Thyroid gland (tissue), 4 donors: ENCODE measurements around the gene ATP6V1C2. TPM values are rescaled to one million over a fixed set of nuclear protein-coding genes. Genes with fewer than 3 reads are reported as not detected.

Experiments used
- DNase-seq, 2 donors: peaks; one replicate each; pipeline ENCODE4 v3.0.0-alpha.2; 2019
- H3K27ac ChIP-seq, 3 donors: fragments of 200-600 bp; sonication (generic); 1 replicate in 2 of 3; 2 replicates in 1 of 3; pipeline ENCODE4 v1.5.1; 2016 to 2019; ENCODE audit warnings: mild to moderate bottlenecking in 1 of 3, moderate library complexity in 1 of 3
- H3K27me3 ChIP-seq: fragments of 200-600 bp; sonication (generic); one replicate; pipeline ENCODE4 v1.5.1; 2019
- H3K36me3 ChIP-seq, 2 donors: fragments of 200-600 bp; sonication (generic); one replicate each; pipeline ENCODE4 v1.5.1; 2016 to 2019
- H3K4me1 ChIP-seq, 2 donors: fragments of 200-600 bp; sonication (generic); one replicate each; pipeline ENCODE4 v1.5.1; 2017 to 2019
- H3K4me3 ChIP-seq, 3 donors: fragments of 200-600 bp; sonication (generic); replicated peaks in 1 of 3; 1 replicate in 2 of 3; 2 replicates in 1 of 3; pipeline ENCODE4 v1.5.1; 2016; ENCODE audit warnings: mild to moderate bottlenecking in 1 of 3
- H3K9me3 ChIP-seq: fragments of 200-600 bp; sonication (generic); one replicate; pipeline ENCODE4 v1.5.1; 2017
- POLR2A ChIP-seq, 2 donors: fragments of 450-650 bp; IDR thresholded peaks; one replicate each; pipeline ENCODE4 v1.6.1; 2017; ENCODE audit warnings: antibody characterized with exemption in 2 of 2, mild to moderate bottlenecking in 2 of 2, moderate library complexity in 1 of 2
- WGBS, 2 donors: methylation state at CpG; one replicate each; pipeline ENCODE4 v1.1.5; 2017; 5-methylcytosine and 5-hydroxymethylcytosine counted together
- intact Hi-C: fragments of 100-400 bp; cut with DNase I; formaldehyde crosslinking; loops from one replicate; pipeline ENCODE4 v1.15.1; 2023
- total RNA-seq, 4 donors: library from RNA; depleted of rRNA; stranded (reverse); fragments of >200 nt; gene quantifications; one replicate each; pipeline ENCODE4 v1.2.3, GENCODE V29; 2016
- TF ChIP-seq, protein P1 (sequence below), 6 experiments: fragments of 200-600 bp in 3 of 6; fragments of 450-650 bp in 3 of 6; sonication (generic) in 3 of 6; IDR thresholded peaks; one replicate each; pipeline ENCODE4 v1.5.1; 2016 to 2019; ENCODE audit warnings: antibody characterized with exemption in 6 of 6, mild to moderate bottlenecking in 2 of 6, inconsistent platforms in 1 of 6, moderate library complexity in 1 of 6

The ATP6V1C2 gene
- total RNA-seq, 4 donors from 2014 or later = not detected

DNA sequence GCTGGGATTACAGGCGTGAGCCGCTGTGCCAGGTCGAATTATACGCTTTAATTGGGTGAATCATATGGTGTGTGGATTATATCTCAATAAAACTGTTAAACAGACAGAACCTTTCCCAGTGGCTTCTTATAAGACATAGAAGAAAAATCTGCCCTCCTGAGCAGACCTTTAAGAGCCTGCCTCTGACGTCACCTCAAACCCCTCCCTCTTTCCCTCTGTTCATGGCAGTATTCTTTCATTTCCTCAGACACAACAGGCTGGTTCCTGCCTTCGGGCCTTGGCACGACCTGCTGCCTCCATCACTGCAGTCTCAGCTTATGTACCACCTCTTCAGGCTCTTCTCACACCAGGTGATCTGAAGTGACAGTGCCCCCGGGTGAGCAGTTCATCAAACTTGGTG lies 105.2 kb downstream of the ATP6V1C2 start:
- TF ChIP-seq, protein P1, sequence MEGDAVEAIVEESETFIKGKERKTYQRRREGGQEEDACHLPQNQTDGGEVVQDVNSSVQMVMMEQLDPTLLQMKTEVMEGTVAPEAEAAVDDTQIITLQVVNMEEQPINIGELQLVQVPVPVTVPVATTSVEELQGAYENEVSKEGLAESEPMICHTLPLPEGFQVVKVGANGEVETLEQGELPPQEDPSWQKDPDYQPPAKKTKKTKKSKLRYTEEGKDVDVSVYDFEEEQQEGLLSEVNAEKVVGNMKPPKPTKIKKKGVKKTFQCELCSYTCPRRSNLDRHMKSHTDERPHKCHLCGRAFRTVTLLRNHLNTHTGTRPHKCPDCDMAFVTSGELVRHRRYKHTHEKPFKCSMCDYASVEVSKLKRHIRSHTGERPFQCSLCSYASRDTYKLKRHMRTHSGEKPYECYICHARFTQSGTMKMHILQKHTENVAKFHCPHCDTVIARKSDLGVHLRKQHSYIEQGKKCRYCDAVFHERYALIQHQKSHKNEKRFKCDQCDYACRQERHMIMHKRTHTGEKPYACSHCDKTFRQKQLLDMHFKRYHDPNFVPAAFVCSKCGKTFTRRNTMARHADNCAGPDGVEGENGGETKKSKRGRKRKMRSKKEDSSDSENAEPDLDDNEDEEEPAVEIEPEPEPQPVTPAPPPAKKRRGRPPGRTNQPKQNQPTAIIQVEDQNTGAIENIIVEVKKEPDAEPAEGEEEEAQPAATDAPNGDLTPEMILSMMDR (IDR thresholded peaks at IDR 0.05) = no peak
- TF ChIP-seq POLR2A (IDR thresholded peaks at IDR 0.05) = no peak
- intact Hi-C loops = no loop called here
- Histone ChIP-seq H3K27me3 (no peaks in the 10 kb centered on the region), H3K4me3 (no peak overlapping the region), H3K9me3 (no peaks in the 10 kb centered on the region), H3K27ac (no peak overlapping the region), H3K36me3 (no peaks in the 10 kb centered on the region), H3K4me1 (no peaks in the 10 kb centered on the region)
- WGBS, 2 donors = 79 to 85% methylated on average over 8 of the region's 8 CpGs
- no peak for DNase-seq

DNA sequence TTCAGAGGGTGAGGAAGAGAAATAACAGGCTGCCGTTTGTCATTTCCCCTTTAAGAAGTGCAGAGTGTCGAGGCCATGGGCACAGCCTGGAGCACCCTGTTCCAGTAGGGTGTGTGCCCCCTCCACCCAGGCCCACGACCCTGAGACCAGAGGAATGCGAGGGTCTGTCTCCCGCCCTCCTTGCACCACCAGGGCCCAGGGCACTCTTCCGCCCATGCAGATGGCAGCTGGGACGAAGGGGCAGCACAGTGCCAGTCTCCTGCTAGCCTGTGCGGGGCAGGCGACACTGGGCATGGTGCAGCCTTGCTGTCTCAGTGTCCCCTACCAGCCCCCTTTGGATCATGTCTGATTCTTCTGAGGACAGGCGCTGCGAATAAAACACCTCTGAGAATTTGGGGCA lies 106.9 kb downstream of the ATP6V1C2 start:
- H3K36me3 ChIP-seq = no peaks in the 10 kb centered on the region
- no peak overlapping the region for H3K27ac ChIP-seq
- WGBS, 2 donors = 49 to 74% methylated on average over 5 to 11 of the region's 11 CpGs
- no peak for DNase-seq
- H3K9me3 ChIP-seq = no peaks in the 10 kb centered on the region
- no peak for TF ChIP-seq POLR2A (IDR thresholded peaks at IDR 0.05)
- TF ChIP-seq, protein P1 (IDR thresholded peaks at IDR 0.05) = no peak
- H3K27me3 ChIP-seq = no peaks in the 10 kb centered on the region
- H3K4me3 ChIP-seq = no peak overlapping the region
- H3K4me1 ChIP-seq = peaks cover 0 to 6% of the 10 kb centered on the region in 2 donors
- intact Hi-C loops = no loop called here

DNA sequence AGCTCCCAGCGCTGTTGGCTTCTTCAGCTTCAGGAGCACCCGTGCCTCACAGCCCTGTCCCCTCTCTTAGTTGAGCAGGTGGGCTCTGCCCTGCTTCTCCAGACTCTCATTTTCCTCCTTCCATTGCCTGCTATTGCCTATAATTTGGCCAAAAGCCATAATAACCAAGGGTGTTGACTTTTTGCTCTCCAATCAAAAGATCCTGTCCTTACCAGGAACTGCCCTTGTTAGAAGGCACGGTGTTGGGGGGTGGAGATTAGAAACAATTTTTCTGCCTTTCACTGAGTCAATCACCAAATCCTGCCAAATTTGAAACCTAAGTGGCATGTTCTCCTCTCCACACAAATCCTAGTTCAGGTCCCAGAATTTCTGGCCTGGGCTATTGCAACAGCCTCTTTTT lies 107.9 kb downstream of the ATP6V1C2 start:
- peaks cover 0 to 6% of the 10 kb centered on the region in 2 donors for H3K4me1 ChIP-seq
- intact Hi-C loops = no loop called here
- H3K9me3 ChIP-seq = no peaks in the 10 kb centered on the region
- no peak for DNase-seq
- H3K27ac ChIP-seq = no peak overlapping the region
- H3K4me3 ChIP-seq = no peak overlapping the region
- H3K36me3 ChIP-seq = no peaks in the 10 kb centered on the region
- WGBS, 2 donors = 63 to 74% methylated on average over 3 of the region's 3 CpGs
- no peaks in the 10 kb centered on the region for H3K27me3 ChIP-seq
- no peak for TF ChIP-seq POLR2A (IDR thresholded peaks at IDR 0.05)

DNA sequence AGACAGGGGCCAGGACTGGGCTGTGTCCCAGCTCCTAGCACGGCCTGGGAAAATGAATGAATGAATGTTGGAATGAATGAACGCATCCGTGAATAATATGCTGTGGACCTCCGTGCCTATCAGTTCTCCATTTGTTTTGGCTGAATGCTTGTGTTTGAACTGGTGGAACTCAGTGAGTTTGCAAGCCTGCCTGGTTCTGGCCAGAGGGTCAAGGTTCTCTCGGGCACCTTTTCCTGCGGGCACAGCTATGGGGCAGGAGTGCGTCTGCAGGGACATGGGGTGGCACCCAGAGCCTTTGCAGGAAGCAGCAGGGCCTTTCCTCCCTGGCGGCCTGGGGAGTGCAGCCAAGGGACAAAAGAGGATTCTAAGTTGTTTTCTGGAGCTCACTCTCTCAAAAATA lies 108.8 kb downstream of the ATP6V1C2 start:
- no peak for DNase-seq
- H3K27me3 ChIP-seq = no peaks in the 10 kb centered on the region
- 80 to 81% methylated on average over 5 to 8 of the region's 8 CpGs for WGBS, 2 donors
- H3K36me3 ChIP-seq = no peaks in the 10 kb centered on the region
- H3K27ac ChIP-seq = no peak overlapping the region
- H3K4me3 ChIP-seq = no peak overlapping the region
- TF ChIP-seq POLR2A (IDR thresholded peaks at IDR 0.05) = no peak
- TF ChIP-seq, protein P1 (IDR thresholded peaks at IDR 0.05) = no peak
- H3K4me1 ChIP-seq = peaks cover 0 to 7% of the 10 kb centered on the region in 2 donors
- no peaks in the 10 kb centered on the region for H3K9me3 ChIP-seq
- intact Hi-C loops = loop anchor here (10.0 kb wide), 1 partner anchor 755 kb away; no protein-coding TSS in a partner anchor

DNA sequence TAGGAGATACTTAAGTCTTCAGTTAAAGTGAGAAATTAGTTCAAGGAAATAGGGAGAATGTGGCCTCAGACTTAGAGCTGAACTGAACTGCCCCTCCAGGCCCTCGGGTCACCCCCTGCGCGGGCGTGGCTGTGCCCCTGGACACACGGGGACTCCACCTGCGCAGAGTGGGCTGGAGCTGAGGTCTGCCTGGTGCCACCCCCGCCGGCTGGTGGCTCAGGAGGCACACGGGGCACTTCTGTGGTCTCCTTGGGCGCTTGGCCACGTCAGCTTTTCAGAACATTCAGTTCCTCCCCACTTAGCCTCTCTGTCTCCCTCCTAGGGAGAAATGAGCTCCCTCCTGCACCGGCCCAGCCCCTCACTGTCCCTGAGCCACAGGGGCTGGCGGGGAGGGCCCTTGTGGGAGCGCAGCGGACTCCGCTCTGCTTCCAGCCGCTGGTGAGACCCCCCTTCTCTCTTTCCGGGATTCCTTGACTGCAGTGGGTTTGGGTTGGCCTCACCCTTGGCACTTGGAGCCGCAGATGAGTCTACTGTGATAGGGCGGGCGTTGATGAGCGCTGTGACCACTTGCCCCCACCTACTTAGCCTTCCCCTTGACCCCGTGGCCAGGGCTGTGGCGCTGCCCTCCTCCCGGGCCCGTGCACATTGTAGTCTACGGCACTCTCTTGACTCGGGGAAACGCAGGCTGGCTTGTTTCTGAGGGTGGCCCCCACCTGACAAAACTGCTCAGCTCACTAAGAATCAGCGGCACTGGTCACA lies 109.4 kb downstream of the ATP6V1C2 start:
- no peak for DNase-seq
- WGBS, 2 donors = 60 to 70% methylated on average over 28 of the region's 30 CpGs
- no peaks in the 10 kb centered on the region for H3K27me3 ChIP-seq

More for the DNA sequence above, 109.4 kb downstream of the ATP6V1C2 start:
- intact Hi-C loops = loop anchor here (10.0 kb wide), 1 partner anchor 754 kb away; no protein-coding TSS in a partner anchor
- TF ChIP-seq, protein P1 (IDR thresholded peaks at IDR 0.05) = no peak
- no peak for TF ChIP-seq POLR2A (IDR thresholded peaks at IDR 0.05)
- H3K27ac ChIP-seq = no peak overlapping the region
- H3K4me1 ChIP-seq = peaks cover 0 to 10% of the 10 kb centered on the region in 2 donors
- no peak overlapping the region for H3K4me3 ChIP-seq
- no peaks in the 10 kb centered on the region for H3K36me3 ChIP-seq
- H3K9me3 ChIP-seq = no peaks in the 10 kb centered on the region
